MV-4-11 (cell line): ENCODE data around the gene BBOX1.

ENCODE experiments used
- DNase-seq: peaks from one replicate; lab custom pipeline; 2025; lab: John Stamatoyannopoulos, UW

BBOX1 gene

DNA sequence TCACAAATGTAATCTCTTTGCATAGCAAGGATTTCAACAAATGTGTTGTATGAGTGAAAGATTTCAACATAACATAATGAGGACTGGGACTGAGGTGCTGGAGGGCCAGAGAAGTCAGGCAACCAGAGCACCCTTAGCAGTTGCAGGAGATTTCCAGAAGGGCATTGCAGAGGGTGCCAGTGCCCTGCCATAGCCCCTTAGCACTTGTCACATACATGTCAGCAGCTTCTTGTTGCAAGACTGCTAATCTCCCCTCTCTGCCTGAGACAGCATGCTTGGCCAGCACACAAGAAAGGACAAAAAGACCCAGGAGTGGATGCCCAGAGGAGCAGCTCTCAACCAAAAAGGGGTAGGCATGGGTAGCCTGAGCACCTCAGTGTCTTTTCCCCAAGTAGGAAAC lies 43.2 kb downstream of the BBOX1 start:
- DNase-seq, result no peak

DNA sequence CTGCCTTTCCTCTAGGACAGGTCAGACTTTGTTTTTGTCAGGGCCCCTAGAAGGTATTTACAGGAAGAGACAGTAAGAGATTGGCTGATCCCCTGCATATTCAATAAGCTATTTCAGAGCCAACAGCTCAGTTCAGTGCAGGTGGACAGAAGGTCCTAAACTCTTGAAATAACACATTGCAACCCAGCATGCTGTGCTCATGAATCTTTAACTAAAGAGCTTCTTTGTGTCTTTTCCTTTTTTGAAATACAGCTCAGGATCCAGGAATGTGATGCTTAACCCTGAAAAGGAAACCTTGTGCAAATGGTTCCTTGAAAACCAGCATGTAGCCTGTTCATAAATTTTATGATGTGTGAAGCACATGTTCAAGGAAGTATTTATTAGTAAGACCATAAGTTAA lies 43.9 kb downstream of the BBOX1 start:
- DNase-seq, result no peak

DNA sequence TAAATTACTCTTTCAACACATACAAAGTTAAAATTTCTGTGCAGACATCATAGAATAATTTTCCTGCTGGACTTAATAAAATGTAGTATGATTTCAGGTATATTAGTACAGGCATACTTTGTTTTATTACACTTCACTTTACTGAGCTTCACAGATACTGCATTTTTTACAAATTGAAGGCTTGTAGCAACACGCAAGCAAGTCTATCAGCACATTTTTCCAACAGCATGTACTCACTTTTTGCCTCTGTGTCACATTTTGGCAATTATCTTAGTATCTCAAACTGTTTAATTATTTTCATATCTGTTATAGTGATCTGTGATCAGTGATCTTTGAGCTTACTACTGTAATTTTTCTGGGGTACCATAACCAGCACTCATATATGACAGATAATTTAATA lies 44.5 kb downstream of the BBOX1 start:
- no peak for DNase-seq

DNA sequence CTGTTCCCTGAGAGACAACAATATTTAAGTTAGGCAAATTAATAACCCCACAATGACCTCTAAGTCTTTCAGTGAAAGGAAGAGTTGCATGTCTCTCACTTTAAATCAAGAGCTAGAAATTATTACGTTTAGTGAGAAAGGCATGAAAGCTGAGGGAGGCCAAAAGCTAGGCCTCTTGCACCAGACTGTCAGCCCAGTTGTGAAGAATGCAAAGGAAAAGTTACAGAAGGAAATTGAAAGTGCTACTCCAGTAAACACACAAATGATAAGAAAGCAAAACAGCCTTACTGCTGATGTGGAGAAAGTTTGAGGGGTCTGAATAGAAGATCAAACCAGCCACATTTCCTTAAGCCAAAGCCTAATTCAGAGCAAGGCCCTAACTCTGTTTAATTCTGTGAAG lies 45.0 kb downstream of the BBOX1 start:
- DNase-seq, result no peak

DNA sequence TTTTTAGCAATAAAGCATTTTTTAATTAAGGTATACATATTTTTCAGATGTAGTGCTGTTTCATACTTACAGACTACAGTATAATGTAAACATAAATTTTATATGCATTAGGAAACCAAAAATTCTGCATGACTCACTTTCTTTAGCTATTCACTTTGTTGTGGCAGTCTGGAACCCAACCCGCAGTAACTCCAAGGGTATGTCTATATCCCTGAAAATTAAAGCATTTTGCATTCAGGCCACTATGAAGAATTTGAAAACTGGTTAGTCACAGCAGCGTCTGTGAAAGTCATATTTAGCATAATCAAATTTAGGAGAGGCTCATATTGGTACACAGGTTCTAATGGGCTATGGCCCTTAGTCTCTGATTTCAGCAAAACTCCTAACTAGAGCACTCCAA lies 46.8 kb downstream of the BBOX1 start:
- DNase-seq, result no peak

DNA sequence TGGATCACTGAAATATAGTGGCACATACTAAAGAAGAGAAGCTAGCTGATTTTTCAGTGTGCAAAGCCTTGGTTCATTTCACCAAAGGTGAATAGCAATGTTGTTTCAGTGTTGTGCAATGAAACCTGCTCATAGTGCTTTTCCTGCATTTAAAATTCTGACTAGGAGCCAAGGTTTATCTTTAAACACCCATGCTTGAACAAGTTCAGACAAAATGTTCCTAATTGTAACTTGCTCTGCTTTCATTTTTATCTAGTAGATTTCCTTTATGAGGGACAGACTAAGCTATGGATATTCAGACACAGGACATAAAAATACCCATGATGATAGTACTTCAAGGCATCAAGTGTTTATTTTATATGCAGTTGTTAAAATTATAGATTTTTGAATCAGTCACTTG lies 47.7 kb downstream of the BBOX1 start:
- no peak for DNase-seq

DNA sequence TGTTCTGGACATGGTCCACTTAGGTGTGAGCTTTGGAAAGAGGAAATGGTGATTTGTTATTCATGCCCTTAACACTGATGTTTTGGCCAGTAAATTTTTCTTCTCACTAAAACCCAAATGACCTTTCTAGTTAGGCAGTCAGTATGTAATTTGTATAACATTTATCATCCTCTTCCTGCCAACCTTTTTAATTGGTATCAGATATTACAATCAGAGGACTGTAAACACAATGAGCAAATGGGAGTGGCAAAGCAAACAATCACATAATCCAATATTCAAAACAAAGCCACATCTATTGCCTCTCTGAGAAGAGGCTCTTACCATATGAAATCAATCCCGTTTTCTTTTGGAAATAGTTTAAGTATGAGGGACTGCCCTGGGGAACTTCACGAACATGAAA lies 49.1 kb downstream of the BBOX1 start:
- DNase-seq, result no peak

DNA sequence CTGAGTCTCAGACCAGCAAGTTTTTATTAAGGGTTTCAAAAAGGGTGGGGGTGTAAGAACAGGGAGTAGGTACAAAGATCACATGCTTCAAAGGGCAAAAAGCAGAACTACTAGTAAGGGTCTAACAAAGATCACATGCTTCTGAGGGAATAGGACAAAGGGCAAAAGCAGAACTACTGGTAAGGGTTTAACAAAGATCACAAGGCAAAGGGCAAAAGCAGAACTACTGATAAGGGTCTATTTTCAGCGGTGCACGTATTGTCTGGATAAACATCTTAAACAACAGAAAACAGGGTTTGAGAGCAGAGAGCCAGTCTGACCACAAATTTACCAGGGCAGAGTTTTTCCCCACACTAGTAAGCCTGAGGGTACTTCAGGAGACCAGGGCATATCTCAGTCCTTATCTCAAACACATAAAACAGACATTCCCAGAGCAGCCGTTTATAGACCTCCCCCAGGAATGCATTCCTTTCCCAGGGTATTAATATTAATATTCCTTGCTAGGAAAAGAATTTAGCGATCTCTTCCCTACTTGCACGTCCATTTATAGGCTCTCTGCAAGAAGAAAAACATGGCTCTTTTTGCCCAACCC lies 49.8 kb downstream of the BBOX1 start:
- DNase-seq, result peak; percentile 62

DNA sequence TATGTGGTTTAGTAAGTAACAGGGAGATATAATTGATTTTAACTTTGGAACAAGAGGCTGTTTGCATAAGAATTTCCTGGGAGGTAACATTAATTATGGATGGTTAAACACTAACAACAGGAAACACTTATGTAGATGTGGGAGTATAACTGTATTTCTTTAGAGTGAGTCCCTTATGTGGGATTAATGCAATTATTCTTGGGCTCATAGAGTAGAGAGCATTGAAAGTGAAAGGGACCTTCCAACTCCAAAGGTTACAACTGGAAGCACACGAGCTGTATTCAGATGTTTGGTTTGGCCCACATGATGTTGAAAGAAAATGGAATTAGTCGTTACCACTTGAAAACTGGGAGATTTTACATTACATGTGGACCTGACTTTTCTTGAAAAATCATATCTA lies 53.5 kb downstream of the BBOX1 start:
- no peak for DNase-seq

DNA sequence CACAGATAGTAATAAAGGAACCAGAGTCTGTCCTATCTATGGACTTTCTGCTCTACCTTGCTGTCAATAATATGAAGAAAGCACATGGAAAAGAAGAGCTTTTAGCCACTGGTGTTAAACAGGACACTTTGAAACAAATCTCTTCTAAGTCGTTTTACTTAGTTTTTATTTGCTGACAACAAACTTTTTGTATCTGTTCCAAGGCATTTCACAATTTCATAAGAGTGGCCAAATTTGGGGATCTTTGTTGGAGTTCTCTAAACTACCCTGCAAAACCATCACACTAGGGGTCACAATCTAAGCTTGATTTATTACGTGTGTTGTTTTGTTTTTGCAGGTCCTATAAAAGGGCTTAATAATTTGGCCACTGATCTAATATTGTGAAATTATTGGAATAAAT lies 54.4 kb downstream of the BBOX1 start:
- no peak for DNase-seq

DNA sequence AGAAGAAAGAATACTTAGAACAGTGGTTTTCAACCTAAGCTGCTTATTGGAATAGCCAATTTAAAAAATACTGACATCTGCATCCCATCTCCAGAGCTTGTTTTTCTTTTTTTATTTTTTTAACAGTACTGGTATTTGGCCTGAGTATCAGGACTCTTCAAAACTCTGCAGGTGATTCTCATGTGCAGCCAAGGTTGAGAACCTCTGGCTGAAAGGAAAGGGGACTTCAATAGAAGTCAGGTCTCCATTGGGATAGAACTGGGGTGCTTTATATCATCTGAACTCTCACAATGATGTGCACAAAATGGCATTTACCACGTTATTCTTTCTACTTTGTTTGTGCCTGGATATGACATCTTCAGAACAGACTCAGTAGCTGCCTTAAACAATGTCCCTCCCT lies 55.3 kb downstream of the BBOX1 start:
- DNase-seq, result no peak

DNA sequence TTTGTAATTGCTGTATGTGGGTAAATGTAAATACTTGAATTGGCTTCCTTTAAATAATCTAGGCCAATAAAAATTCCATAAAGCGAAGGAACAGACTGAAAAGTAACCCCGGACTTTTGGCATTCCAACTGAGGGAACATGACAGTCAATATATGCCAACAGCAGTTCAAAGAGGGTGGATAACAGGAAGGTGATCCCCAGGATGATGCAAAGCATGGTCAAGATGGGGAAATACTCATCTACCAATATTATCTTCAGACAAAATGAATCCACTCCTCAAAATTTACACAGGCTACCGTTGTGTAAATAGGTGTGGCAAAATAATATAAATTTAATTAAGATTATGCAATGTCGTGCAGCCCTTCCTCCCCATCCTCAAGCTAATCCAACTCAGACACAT lies 56.9 kb downstream of the BBOX1 start:
- no peak for DNase-seq

DNA sequence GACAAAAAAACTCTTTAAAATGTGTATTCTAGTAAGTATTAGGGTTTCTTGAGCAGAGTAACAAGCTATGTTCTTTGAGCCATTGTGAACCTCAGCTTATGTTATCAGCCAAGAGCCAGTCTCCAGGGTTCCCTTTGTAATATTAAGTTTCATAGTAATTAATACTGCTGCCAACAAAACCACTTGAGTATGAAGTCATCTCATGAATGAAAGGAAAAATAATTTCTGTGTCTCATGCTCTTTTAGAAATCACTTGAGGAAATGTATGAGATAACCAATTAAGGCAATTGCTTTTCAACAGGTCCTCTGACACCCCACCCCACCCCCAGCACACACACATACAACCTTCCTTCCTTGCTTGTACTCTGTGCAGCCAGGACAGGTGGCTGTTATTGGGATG lies 59.9 kb downstream of the BBOX1 start:
- DNase-seq, result no peak

DNA sequence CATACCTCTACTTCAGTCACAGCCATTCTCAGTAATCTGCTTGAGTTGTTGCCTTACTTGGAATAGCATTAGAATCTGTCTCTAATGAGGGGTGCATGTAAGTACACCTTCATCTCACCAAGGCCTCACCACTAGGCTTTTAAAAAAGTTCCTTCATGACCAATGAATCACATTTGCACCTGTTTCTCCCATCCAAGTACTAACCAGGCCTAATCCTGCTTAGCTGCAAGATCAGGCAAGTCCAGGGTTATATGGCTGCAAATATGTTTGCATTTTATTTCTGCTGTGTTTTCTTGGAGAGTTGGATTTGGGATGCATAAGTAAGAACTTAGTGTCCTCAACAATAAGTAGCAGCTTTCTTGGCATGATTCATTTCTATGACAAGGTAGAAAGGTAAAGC lies 66.9 kb downstream of the BBOX1 start:
- DNase-seq, result no peak

DNA sequence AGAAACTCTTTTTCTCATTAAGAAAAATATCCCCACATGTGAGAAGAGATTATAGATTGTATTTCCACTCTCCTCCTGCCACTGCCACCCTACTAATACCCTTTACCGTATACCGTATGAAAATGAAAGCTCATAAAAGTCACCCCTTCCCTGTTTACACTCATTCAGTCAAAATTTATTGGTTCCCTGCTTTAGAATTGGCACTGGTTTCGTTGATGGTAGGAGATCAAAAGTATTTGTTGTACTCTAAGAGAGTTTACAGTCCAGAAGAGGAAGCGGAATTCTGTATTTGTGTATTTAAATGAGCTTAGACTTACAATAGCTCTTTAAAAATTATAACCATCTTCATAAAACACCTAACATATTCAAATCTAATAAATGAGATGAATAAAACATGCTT lies 68.2 kb downstream of the BBOX1 start:
- DNase-seq, result no peak

DNA sequence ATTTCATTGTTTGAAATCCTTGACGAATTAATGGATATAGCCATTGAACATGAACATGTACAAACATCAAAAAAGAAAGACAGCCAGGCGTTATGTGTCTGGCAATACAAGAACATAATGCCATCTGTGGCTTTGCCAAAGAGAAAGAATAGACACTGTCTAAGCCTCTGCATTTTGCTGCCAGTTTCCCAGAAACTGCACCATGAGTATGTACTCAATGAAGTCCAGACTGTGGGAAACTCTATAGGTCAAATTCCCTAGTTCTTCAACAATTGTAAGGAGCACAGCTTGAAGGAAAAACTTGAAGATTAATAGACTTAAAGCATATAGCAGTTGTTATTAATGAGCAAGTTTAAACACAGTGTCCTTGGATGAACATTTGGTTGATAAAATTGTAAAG lies 71.3 kb downstream of the BBOX1 start:
- DNase-seq, result no peak

DNA sequence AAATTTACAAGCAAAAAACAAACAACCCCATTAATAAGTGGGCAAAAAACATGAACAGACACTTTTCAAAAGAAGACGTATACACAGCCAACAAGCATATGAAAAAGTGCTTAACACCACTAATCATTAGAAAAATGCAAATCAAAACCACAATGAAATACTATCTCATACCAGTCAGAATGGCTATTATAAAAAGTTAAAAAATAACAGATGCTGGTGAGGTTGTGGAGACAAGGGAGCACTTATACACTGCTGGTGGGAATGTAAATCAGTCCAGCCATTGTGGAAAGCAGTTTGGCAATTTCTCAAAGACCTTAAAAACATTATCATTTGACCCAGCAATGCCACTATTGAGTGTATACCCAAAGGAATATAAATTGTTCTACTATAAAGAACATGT lies 72.3 kb downstream of the BBOX1 start:
- no peak for DNase-seq

DNA sequence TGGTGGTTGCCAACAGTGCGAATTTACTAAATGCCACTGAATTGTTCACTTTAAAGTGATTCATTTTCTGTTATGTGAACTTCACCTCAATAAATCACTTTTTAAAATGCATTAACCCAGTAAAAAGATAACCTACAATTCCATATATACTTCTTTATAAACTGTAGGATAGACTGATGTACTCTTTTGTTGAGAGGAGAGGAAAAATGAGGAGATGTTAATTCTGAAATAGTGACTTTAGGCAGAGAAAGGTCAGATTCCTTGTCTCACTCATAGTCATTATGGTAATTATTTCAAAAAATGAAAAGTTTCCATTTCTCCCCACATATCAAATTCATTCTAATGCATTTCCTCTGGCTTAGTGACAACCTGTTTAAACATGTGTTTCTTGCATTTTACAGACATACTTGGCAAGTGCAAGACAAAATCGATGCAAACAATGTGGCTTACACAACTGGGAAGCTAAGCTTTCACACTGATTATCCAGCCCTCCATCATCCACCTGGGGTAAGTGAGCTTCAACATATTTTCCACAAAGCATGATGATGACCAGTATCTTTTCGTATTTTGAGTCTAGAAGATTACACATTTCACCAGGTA lies 74.5 kb downstream of the BBOX1 start:
- DNase-seq, result no peak

DNA sequence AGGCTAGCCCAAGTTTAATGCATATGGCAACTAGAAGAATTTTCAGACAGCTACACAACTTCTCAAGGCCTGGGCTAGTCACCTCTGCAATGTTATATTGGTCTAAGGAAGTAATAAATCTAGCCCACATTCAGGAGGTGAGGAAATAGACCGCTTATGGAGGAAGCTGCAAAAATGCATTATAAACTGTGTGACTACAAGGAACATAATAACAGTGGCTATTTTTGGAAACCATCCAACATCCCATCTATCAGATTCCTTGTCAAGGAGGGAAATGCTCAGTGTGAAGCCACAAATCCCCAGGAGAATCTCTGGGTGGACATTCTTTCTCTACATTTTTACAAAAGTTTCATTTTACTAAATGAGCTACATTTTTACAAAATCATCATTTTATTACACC lies 76.1 kb downstream of the BBOX1 start:
- no peak for DNase-seq

DNA sequence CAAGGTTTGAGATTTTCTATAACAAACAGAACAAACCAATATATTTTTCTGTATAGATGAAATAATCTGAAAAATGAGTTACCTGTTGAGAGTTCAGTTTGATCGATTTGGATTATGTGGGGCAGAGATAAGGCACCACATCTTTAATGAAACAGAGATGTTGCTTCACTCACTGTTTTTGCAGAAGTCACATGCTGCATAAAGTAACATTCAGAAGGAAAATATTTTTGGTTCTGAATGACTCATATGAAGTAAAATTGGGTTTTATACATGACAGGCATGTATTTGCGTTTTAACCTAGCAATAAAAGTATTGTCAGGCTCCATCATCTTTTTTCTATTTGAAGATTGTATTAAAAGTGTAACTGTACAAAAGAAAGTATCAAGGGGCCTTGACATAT lies 77.8 kb downstream of the BBOX1 start:
- DNase-seq, result no peak

DNA sequence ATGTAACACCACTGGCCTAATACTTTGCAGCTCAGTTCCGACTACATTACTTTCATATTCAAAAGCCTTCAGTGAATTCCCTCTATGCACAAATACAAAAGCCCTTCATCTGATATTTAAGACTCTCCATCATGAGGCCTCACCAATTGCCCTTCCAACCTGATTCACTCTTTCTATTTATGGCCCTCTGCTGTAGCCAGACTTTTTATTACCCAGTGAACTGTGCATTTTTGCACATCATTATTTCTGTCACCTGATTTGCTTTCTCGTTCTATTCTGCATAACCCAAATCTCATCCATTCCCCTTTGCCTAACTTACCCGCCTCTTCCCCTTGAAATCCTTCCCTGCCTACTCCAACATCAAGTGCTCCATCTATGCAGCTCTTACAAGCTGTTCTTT lies 78.3 kb downstream of the BBOX1 start:
- DNase-seq, result no peak

DNA sequence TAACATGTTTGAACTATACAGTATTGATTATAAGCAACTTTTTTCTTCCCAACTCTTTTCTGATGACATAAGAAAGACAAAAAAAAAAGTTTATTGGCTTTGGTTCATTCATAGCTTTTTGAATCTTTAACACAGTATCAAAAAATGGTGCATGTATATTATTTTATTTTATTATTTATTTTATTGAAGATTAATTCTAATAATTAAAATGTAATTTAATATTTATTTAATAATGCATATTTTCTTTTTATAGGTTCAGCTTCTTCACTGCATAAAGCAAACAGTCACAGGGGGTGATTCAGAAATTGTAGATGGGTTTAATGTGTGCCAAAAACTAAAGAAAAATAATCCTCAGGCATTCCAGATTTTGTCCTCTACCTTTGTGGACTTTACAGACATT lies 78.8 kb downstream of the BBOX1 start:
- no peak for DNase-seq

DNA sequence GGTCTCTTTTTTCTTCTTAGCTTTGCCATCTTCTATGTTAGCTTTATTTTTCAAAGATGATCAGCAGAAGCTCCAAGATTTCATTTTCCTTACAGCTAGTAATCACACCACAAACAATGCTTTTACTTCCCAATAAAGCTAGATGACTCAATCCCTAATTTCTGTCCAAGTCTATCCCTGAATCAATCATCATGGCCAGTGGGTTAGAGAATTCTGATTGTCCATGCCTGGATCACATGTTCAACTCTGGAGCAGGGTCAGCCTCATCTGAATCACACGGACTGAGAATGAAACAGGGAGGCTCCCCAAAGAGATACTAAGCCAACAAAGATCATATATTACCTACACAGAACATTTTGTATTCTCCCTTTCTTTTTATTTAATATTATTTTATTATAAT lies 79.6 kb downstream of the BBOX1 start:
- no peak for DNase-seq

DNA sequence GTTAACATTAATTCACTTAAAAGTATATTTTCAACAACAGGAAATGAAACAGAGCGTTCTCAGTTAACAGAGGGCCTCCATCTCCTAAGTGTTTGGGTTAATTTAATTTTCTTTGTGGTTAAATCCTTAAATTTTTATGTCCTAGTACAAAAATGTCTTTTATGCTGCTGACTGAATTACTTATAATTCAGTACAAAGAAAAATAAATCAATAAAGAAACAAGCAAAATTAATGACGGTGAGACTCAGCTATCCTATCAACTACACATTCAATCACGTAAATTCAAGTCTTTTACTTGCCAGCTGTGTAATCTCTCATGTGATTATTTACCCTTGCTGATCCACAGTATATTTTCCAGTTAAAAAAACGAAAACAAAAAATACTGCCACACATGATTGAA lies 81.4 kb downstream of the BBOX1 start:
- DNase-seq, result no peak
